Measurements from ENCODE around the gene RPS6KA4. TPM values are rescaled to one million over a fixed set of nuclear protein-coding genes. Genes with fewer than 3 reads are reported as not detected.

Gene RPS6KA4
- polyA plus RNA-seq, 1 of the 3 experiments (the other 2 are of a cell fraction), result 43.4 TPM

GRCh38 chr11:64341429-64341828 is 17.5 kb upstream of the RPS6KA4 start (continued):
- TF ChIP-seq, protein P1, sequence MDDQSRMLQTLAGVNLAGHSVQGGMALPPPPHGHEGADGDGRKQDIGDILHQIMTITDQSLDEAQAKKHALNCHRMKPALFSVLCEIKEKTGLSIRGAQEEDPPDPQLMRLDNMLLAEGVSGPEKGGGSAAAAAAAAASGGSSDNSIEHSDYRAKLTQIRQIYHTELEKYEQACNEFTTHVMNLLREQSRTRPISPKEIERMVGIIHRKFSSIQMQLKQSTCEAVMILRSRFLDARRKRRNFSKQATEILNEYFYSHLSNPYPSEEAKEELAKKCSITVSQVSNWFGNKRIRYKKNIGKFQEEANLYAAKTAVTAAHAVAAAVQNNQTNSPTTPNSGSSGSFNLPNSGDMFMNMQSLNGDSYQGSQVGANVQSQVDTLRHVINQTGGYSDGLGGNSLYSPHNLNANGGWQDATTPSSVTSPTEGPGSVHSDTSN (IDR thresholded peaks at IDR 0.05), result no peak
- no peak for TF ChIP-seq EP300 (IDR thresholded peaks at IDR 0.05; ENCODE audit: borderline replicate concordance in 1 of 2, low read depth in 1 of 2, low read length in 1 of 2)

DNA sequence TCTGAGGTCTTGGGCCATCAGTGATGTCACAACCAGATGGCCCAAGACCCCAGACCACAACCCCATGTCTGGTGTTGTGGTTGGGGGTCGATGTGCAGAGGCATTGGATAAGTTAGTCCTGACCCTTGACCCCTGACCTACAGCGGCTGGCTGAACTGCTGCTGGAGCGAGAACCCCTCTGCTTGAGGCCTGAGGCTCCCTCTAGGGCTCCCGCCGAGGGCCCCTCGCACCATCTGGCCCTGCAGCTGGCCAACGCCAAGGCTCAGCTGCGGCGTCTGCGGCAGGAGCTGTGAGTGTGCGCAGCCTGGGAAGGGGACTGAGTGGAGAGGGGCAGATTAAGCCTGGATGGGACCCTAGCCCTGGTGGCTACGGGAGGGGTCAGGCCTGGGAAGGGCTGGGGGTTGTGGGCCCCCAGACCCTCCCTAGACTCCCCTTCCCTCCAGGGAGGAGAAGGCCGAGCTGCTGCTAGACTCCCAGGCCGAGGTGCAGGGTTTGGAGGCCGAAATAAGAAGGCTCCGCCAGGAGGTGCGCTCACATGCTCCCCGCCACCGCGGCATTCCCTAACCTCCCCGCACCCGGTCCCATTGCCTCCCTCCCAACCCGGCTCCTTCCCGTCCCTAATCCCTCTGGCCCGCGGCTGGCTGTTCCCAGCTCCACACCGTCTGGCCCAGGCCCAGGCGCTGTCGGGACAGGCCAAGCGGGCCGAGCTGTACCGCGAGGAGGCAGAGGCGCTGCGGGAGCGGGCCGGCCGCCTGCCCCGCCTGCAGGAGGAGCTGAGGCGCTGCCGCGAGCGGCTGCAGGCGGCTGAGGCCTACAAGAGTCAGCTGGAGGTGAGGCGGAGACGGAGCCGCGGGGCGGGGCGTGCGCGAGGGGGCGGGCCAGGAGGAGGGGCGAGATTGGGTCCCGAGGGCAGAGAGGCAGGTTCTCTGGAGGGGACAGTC is 16.8 kb upstream of the RPS6KA4 start:
- Histone ChIP-seq H3K9me2 (no peaks in the 10 kb centered on the region), H3K36me3 (replicated peaks in 1 of 2; ENCODE audit: control insufficient read depth in 1 of 2, insufficient read depth in 2 of 2, low read length in 1 of 2) (no peaks in the 10 kb centered on the region), H3K27me3 (ENCODE audit: insufficient read depth) (no peaks in the 10 kb centered on the region), H3F3A (replicated peaks; ENCODE audit: insufficient read depth) (peaks cover 5% of the 10 kb centered on the region), H3K79me2 (ENCODE audit: insufficient read depth) (no peaks in the 10 kb centered on the region), H3K27ac (ENCODE audit: low read depth in 2 of 2, low read length in 1 of 2) (no peak overlapping the region), H2AFZ (ENCODE audit: low read depth) (no peak overlapping the region), H3K4me2 (no peak overlapping the region), H4K20me1 (ENCODE audit: insufficient read depth) (no peaks in the 10 kb centered on the region), H3K4me1 (ENCODE audit: control insufficient read depth in 1 of 2, insufficient read depth in 2 of 2, low read depth in 1 of 2, low read length in 1 of 2) (no peaks in the 10 kb centered on the region), H3K9me3 (no peaks in the 10 kb centered on the region), H3K4me3 (ENCODE audit: low read depth in 2 of 2, low read length in 1 of 2) (no peak overlapping the region), H3K9ac (no peak overlapping the region)
- peak; percentile 56 for DNase-seq
- ChIA-PET CTCF (interaction anchor here (0.8 to 5.7 kb wide), 4 partner anchors 11 to 107 kb away, joined by 3 to 42 read pairs (median 6); partner anchors contain the start of gene ESRRA), POLR2A (interaction anchor here (0.6 kb wide), 1 partner anchor 23 kb away, joined by 3 read pairs; no protein-coding TSS in a partner anchor)
- TF ChIP-seq YY1 (IDR thresholded peaks at IDR 0.05; ENCODE audit: low read depth) (no peak), SMC3 (IDR thresholded peaks at IDR 0.05; ENCODE audit: low read depth, low read length) (no peak), ELF1 (IDR thresholded peaks at IDR 0.05) (no peak), REST (IDR thresholded peaks at IDR 0.05; ENCODE audit: low read depth, low read length) (no peak), TCF12 (IDR thresholded peaks at IDR 0.05) (no peak), NFIC (IDR thresholded peaks at IDR 0.05; ENCODE audit: borderline replicate concordance) (no peak), TAF1 (IDR thresholded peaks at IDR 0.05; ENCODE audit: borderline replicate concordance, low read depth, low read length) (no peak), USF1 (IDR thresholded peaks at IDR 0.05; ENCODE audit: borderline replicate concordance, low read depth) (no peak), GABPA (IDR thresholded peaks at IDR 0.05; ENCODE audit: low read depth) (no peak), RCOR1 (IDR thresholded peaks at IDR 0.05; ENCODE audit: low read length) (no peak), EP300 (IDR thresholded peaks at IDR 0.05; ENCODE audit: borderline replicate concordance in 1 of 2, low read depth in 1 of 2, low read length in 1 of 2) (no peak), NRF1 (IDR thresholded peaks at IDR 0.05; ENCODE audit: low read depth, low read length) (no peak), MEF2A (IDR thresholded peaks at IDR 0.05; ENCODE audit: borderline replicate concordance, low read depth) (no peak), FOSL2 (IDR thresholded peaks at IDR 0.05; ENCODE audit: borderline replicate concordance, low read depth) (no peak), EZH2phosphoT487 (IDR thresholded peaks at IDR 0.05; ENCODE audit: borderline replicate concordance, low read depth) (no peak)
- TF ChIP-seq, protein P2, sequence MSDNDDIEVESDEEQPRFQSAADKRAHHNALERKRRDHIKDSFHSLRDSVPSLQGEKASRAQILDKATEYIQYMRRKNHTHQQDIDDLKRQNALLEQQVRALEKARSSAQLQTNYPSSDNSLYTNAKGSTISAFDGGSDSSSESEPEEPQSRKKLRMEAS (IDR thresholded peaks at IDR 0.05; ENCODE audit: low read depth), result no peak
- TF ChIP-seq, protein P3, sequence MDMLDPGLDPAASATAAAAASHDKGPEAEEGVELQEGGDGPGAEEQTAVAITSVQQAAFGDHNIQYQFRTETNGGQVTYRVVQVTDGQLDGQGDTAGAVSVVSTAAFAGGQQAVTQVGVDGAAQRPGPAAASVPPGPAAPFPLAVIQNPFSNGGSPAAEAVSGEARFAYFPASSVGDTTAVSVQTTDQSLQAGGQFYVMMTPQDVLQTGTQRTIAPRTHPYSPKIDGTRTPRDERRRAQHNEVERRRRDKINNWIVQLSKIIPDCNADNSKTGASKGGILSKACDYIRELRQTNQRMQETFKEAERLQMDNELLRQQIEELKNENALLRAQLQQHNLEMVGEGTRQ (IDR thresholded peaks at IDR 0.05; ENCODE audit: borderline replicate concordance, low read depth, low read length), result no peak
- WGBS (ENCODE audit: low lambda C conversion rate), result 86% methylated on average over 45 of the region's 55 CpGs

Measured in SK-N-SH (cell line).